Ovary (tissue), 9 donors: ENCODE results near the gene KCNRG. TPM values are rescaled to one million over a fixed set of nuclear protein-coding genes. Genes with fewer than 3 reads are reported as not detected.

Experiments used
- DNase-seq, 5 donors: peaks; one replicate each; pipeline ENCODE4 v3.0.0-alpha.2; 2019 to 2020
- H3K27ac ChIP-seq, 2 donors: fragments of 200-600 bp; one replicate each; pipeline versions ENCODE4 v1.5.1 to v1.8.0; 2019 to 2022
- H3K27me3 ChIP-seq: fragments of 200-600 bp; one replicate; pipeline ENCODE4 v1.8.0; 2022
- H3K36me3 ChIP-seq: fragments of 200-600 bp; sonication (generic); one replicate; pipeline ENCODE4 v1.5.1; 2019
- H3K4me1 ChIP-seq: one replicate; pipeline ENCODE4 v1.8.1; 2013; ENCODE audit warnings: mild to moderate bottlenecking, moderate library complexity; ENCODE audit not compliant: insufficient read depth
- H3K4me3 ChIP-seq: fragments of 200-600 bp; sonication (generic); one replicate; pipeline ENCODE4 v1.5.1; 2017
- H3K9me3 ChIP-seq, 2 donors: fragments of 200-600 bp in 1 of 2; sonication (generic) in 1 of 2; one replicate each; pipeline versions ENCODE4 v1.5.1 to v1.8.1; 2013 to 2019; ENCODE audit warnings: mild to moderate bottlenecking in 1 of 2, moderate library complexity in 1 of 2
- CTCF ChIP-seq, 3 donors: fragments of 450-650 bp in 2 of 3; fragments of 200-600 bp in 1 of 3; IDR thresholded peaks; one replicate each; pipeline versions ENCODE4 v1.5.1 to v1.8.0; 2016 to 2022; ENCODE audit warnings: antibody characterized with exemption in 3 of 3, mild to moderate bottlenecking in 1 of 3
- EP300 ChIP-seq: sonication (generic); formaldehyde crosslinking; IDR thresholded peaks from one replicate; pipeline ENCODE4 v1.6.1; 2017; ENCODE audit warnings: antibody characterized with exemption
- POLR2A ChIP-seq: fragments of 450-650 bp; IDR thresholded peaks from one replicate; pipeline ENCODE4 v1.6.1; 2017; ENCODE audit warnings: antibody characterized with exemption, mild to moderate bottlenecking, moderate library complexity
- WGBS, 3 donors: extraction: QIAGEN DNeasy Blood & Tissue Kit in 1 of 3; methylation state at CpG; one replicate each; pipeline versions ENCODE4 v1.1.5 to v1.1.7; 2013 to 2017; 5-methylcytosine and 5-hydroxymethylcytosine counted together
- intact Hi-C, 4 donors: fragments of 100-400 bp; cut with DNase I; formaldehyde crosslinking; loops; one replicate each; pipeline versions ENCODE4 v1.11.0 to v1.15.1; 2022 to 2023
- polyA plus RNA-seq, 2 donors: library from polyadenylated mRNA; stranded (reverse); fragments of 200-250 nt in 1 of 2; fragments of 350-450 nt in 1 of 2; fragmentation: Illumina TruSeq in 1 of 2; extraction: RNeasy Lipid Tissue Mini Kit (QIAGEN cat#74804) in 1 of 2; gene quantifications; one replicate each; pipeline ENCODE4 v1.2.3, GENCODE V29; 2013 to 2014
- total RNA-seq, 7 donors: library from RNA; depleted of rRNA in 2 of 7; stranded (reverse); fragments of >200 nt in 2 of 7; fragmentation: NEBNext Ultra II Directional in 3 of 7; extraction: Animal tissue kit (Norgen Biotek cat#: 25700) in 3 of 7; gene quantifications; one replicate each; pipeline versions ENCODE4 v1.1.0 to v1.2.4, GENCODE V29; 2016 to 2023
- donor health status: DM: no; HTN: no; CAD: no; lungs with moderate emphysema.
- donor health status: DM: no; HTN: no; CAD: no.
- donor health status: Bipolar disorder and iron deficiency.
- donor health status: DM: yes; HTN: yes; CAD: no.
- donor health status: DM: no; HTN: no; CAD: no.
- donor health status: DM: yes; HTN: yes; CAD: no.

The KCNRG gene
- total and polyA plus RNA-seq, 9 donors, result 0.23 to 7.9 (median 0.65) TPM

GRCh38 chr13:49976314-49977258 lies 38.7 kb upstream of the KCNRG start:
- Histone ChIP-seq H3K27ac (no peak overlapping the region), H3K36me3 (no peaks in the 10 kb centered on the region), H3K27me3 (no peaks in the 10 kb centered on the region), H3K4me3 (no peak overlapping the region), H3K9me3 (no peaks in the 10 kb centered on the region), H3K4me1 (peaks cover 3% of the 10 kb centered on the region)
- intact Hi-C loops, result loop anchor here in 1 of 4 donors (10.0 kb wide), 2 partner anchors 558 to 828 kb away; no protein-coding TSS in a partner anchor
- 62 to 64% (median 63%) methylated on average over 8 of the region's 8 CpGs for WGBS, 3 donors
- DNase-seq, result peak; percentile 25 to 72 (median 62)
- no peak for TF ChIP-seq EP300
- TF ChIP-seq CTCF (IDR thresholded peaks at IDR 0.05), result peak; percentile 46 to 63 (median 46)

- Histone ChIP-seq H3K36me3 (no peaks in the 10 kb centered on the region), H3K4me1 (peaks cover 3% of the 10 kb centered on the region), H3K27ac (no peak overlapping the region), H3K27me3 (no peaks in the 10 kb centered on the region), H3K9me3 (no peaks in the 10 kb centered on the region), H3K4me3 (no peak overlapping the region)
- WGBS, 3 donors, result 36 to 62% (median 61%) methylated on average over 3 of the region's 3 CpGs
- TF ChIP-seq POLR2A (no peak), EP300 (no peak), CTCF (IDR thresholded peaks at IDR 0.05) (no peak)
- intact Hi-C loops, result loop anchor here in 1 of 4 donors (10.0 kb wide), 2 partner anchors 557 to 827 kb away; no protein-coding TSS in a partner anchor
- DNase-seq, result no peak
These were observed 37.3 kb upstream of the KCNRG start for GRCh38 chr13:49977992-49978391.

- H3K4me1 ChIP-seq, result peaks cover 3% of the 10 kb centered on the region
- no peak overlapping the region for H3K4me3 ChIP-seq
- H3K27ac ChIP-seq, result no peak overlapping the region
- intact Hi-C loops, result no loop called here
- no peak for TF ChIP-seq CTCF (IDR thresholded peaks at IDR 0.05)
- TF ChIP-seq EP300, result no peak
- no peak for TF ChIP-seq POLR2A
- H3K27me3 ChIP-seq, result no peaks in the 10 kb centered on the region
- no peaks in the 10 kb centered on the region for H3K9me3 ChIP-seq
- no peaks in the 10 kb centered on the region for H3K36me3 ChIP-seq
- DNase-seq, result no peak
These were observed 35.0 kb upstream of the KCNRG start for GRCh38 chr13:49980266-49980665.

GRCh38 chr13:49985129-49985528 lies 30.1 kb upstream of the KCNRG start:
- Histone ChIP-seq H3K27me3 (no peaks in the 10 kb centered on the region), H3K27ac (no peak overlapping the region), H3K36me3 (no peaks in the 10 kb centered on the region), H3K4me3 (no peak overlapping the region), H3K9me3 (no peaks in the 10 kb centered on the region), H3K4me1 (no peaks in the 10 kb centered on the region)
- intact Hi-C loops, result no loop called here
- no peak for DNase-seq
- no peak for TF ChIP-seq CTCF (IDR thresholded peaks at IDR 0.05)
- TF ChIP-seq EP300, result no peak
- no peak for TF ChIP-seq POLR2A
- WGBS, 3 donors, result 65 to 80% (median 78%) methylated on average over 2 of the region's 2 CpGs
